Esophagus squamous epithelium (tissue), 5 donors: Measurements from ENCODE around the gene PANK1. TPM values are rescaled to one million over a fixed set of nuclear protein-coding genes. Genes with fewer than 3 reads are reported as not detected.
"Not testable (repeated sequence)": the region's sequence is repeated elsewhere in the genome, so short reads cannot be mapped to it uniquely, and the experiment has no call there.

Experiments
- DNase-seq: peaks from one replicate; lab custom pipeline; 2025; lab: John Stamatoyannopoulos, UW
- H3K27ac ChIP-seq, 4 donors: fragments of 200-600 bp; sonication (generic); one replicate each; pipeline ENCODE4 v1.5.1; 2016 to 2019; ENCODE audit warnings: mild to moderate bottlenecking in 1 of 4
- H3K27me3 ChIP-seq, 4 donors: fragments of 200-600 bp; sonication (generic); 1 replicate in 3 of 4; 2 replicates in 1 of 4; pipeline versions ENCODE4 v1.5.1 to v1.6.0; 2017 to 2021; ENCODE audit warnings: antibody characterized with exemption in 1 of 4
- H3K36me3 ChIP-seq, 3 donors: fragments of 200-600 bp; sonication (generic); one replicate each; pipeline ENCODE4 v1.5.1; 2016 to 2019
- H3K4me1 ChIP-seq, 3 donors: fragments of 200-600 bp; sonication (generic); one replicate each; pipeline ENCODE4 v1.5.1; 2017 to 2019
- H3K4me3 ChIP-seq, 4 donors: fragments of 200-600 bp; sonication (generic); 1 replicate in 3 of 4; 2 replicates in 1 of 4; pipeline ENCODE4 v1.5.1; 2016 to 2019; ENCODE audit warnings: mild to moderate bottlenecking in 2 of 4, moderate library complexity in 1 of 4
- H3K9me3 ChIP-seq, 3 donors: fragments of 200-600 bp; sonication (generic); one replicate each; pipeline ENCODE4 v1.5.1; 2016 to 2019
- CTCF ChIP-seq, 6 experiments: fragments of 450-650 bp in 4 of 6; fragments of 200-600 bp in 2 of 6; sonication (generic) in 2 of 6; IDR thresholded peaks; one replicate each; pipeline ENCODE4 v1.5.1; 2016 to 2019; ENCODE audit warnings: antibody characterized with exemption in 6 of 6, mild to moderate bottlenecking in 4 of 6, moderate library complexity in 4 of 6
- POLR2A ChIP-seq, 4 donors: fragments of 450-650 bp; IDR thresholded peaks; one replicate each; pipeline ENCODE4 v1.6.1; 2017; ENCODE audit warnings: antibody characterized with exemption in 4 of 4, mild to moderate bottlenecking in 4 of 4, moderate library complexity in 3 of 4
- WGBS, 2 donors: methylation state at CpG; one replicate each; pipeline ENCODE4 v1.1.5; 2018; 5-methylcytosine and 5-hydroxymethylcytosine counted together
- intact Hi-C: fragments of 100-400 bp; cut with DNase I; formaldehyde crosslinking; loops from one replicate; pipeline ENCODE4 v1.15.0; 2022
- total RNA-seq, 4 donors: library from RNA; depleted of rRNA; stranded (reverse); fragments of >200 nt; gene quantifications; one replicate each; pipeline ENCODE4 v1.1.0, GENCODE V29; 2016
- donor health status: DM: yes; HTN: yes; CAD: no.

PANK1 gene
- total RNA-seq, 4 donors from 2014 or later = 5.8 to 12.6 (median 7.9) TPM

DNA sequence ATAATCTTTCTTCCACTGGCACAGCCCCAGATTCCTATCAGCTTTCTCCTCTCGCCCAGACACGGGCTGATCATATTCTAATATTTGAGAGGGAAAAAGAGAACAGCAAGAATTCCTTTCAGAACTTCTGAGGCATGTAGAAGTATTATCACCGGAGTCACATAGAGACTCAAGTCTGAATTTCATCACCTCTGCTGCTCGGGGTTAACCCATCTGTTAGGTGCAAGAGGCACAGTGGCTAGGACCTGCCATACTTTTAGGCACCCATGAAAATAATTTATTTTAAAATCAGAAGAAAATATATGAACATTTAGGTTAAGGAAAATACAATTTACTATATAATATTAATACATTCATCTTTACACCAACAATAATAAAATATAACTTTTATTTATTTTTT lies 21.0 kb downstream of the PANK1 start:
- no peak for TF ChIP-seq CTCF (IDR thresholded peaks at IDR 0.05)
- TF ChIP-seq POLR2A (IDR thresholded peaks at IDR 0.05) = no peak
- no peak overlapping the region for H3K27ac ChIP-seq
- no peaks in the 10 kb centered on the region for H3K36me3 ChIP-seq
- no peak for DNase-seq
- intact Hi-C loops = no loop called here
- no peaks in the 10 kb centered on the region for H3K4me1 ChIP-seq
- 83 to 92% methylated on average over 4 of the region's 4 CpGs for WGBS, 2 donors
- H3K4me3 ChIP-seq = no peak overlapping the region
- H3K27me3 ChIP-seq = no peaks in the 10 kb centered on the region
- peaks cover 0 to 17% (median 9%) of the 10 kb centered on the region in 3 donors for H3K9me3 ChIP-seq

DNA sequence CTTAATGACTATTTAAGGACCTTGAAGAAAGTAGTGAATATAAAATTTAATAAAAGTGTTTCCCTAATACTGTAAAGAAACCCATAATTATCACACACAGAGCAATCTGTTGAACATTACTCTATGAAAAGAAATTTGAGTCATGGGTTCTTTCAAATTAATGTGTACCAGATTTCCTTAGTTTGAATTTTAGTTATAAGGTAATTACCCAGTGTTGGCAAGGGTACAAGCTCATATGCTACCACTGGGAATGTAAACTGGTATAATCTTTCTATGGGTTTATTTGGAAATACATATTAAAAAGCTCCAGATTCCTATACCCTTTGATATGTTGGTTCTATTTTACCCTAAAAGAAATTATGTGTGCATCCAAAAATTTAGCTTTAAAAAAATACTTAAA lies 22.9 kb downstream of the PANK1 start:
- peaks cover 0 to 17% (median 9%) of the 10 kb centered on the region in 3 donors for H3K9me3 ChIP-seq
- no peak for TF ChIP-seq CTCF (IDR thresholded peaks at IDR 0.05)
- TF ChIP-seq POLR2A (IDR thresholded peaks at IDR 0.05) = no peak
- intact Hi-C loops = no loop called here

GRCh38 chr10:89621438-89621837 lies 23.6 kb downstream of the PANK1 start:
- no peak for TF ChIP-seq POLR2A (IDR thresholded peaks at IDR 0.05)
- no peak for TF ChIP-seq CTCF (IDR thresholded peaks at IDR 0.05)
- peaks cover 0 to 17% (median 9%) of the 10 kb centered on the region in 3 donors for H3K9me3 ChIP-seq
- H3K4me1 ChIP-seq = peaks cover 0 to 7% (median 0%) of the 10 kb centered on the region in 3 donors
- H3K27me3 ChIP-seq = no peaks in the 10 kb centered on the region
- DNase-seq = no peak
- no peak overlapping the region for H3K4me3 ChIP-seq
- H3K27ac ChIP-seq = no peak overlapping the region
- intact Hi-C loops = no loop called here
- H3K36me3 ChIP-seq = no peaks in the 10 kb centered on the region
- 89 to 92% methylated on average over 3 of the region's 3 CpGs for WGBS, 2 donors

More for the DNA sequence above, 22.9 kb downstream of the PANK1 start:
- DNase-seq = no peak
- H3K27ac ChIP-seq = no peak overlapping the region
- H3K4me3 ChIP-seq = no peak overlapping the region
- no peaks in the 10 kb centered on the region for H3K36me3 ChIP-seq
- H3K4me1 ChIP-seq = peaks cover 0 to 7% (median 0%) of the 10 kb centered on the region in 3 donors
- H3K27me3 ChIP-seq = no peaks in the 10 kb centered on the region

DNA sequence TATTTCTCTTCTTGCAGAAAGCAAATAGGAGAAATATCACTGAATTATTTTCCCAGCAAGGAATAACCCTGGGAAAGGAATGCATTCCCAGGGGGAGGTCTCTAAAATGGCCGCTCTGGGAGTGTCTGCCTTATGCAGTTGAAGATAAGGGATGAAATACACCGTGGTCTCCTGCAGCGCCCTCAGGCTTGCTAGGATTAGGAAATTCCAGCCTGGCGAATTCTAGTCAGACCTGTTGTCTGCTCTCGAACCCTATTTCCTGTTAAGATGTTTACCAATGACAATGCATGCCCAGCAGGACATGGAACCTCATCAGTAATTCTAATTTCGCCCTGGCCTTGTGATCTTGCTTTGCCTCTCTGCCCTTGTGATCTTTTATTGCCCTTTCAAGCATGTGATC lies 24.7 kb downstream of the PANK1 start:
- H3K27ac ChIP-seq, H3K4me3 ChIP-seq, H3K27me3 ChIP-seq, H3K4me1 ChIP-seq, H3K36me3 ChIP-seq, intact Hi-C loops, DNase-seq: not testable (repeated sequence)
- H3K9me3 ChIP-seq = peaks cover 0 to 17% (median 9%) of the 10 kb centered on the region in 3 donors
- WGBS, 2 donors = 82 to 85% methylated on average over 6 of the region's 6 CpGs

GRCh38 chr10:89615824-89616223 lies 29.2 kb downstream of the PANK1 start:
- H3K4me3 ChIP-seq = no peak overlapping the region
- peaks cover 0 to 7% (median 0%) of the 10 kb centered on the region in 3 donors for H3K4me1 ChIP-seq
- H3K27ac ChIP-seq = no peak overlapping the region
- peaks cover 0 to 12% (median 0%) of the 10 kb centered on the region in 3 donors for H3K36me3 ChIP-seq
- 29 to 43% methylated on average over 1 of the region's 1 CpG for WGBS, 2 donors
- TF ChIP-seq POLR2A (IDR thresholded peaks at IDR 0.05) (no peak), CTCF (IDR thresholded peaks at IDR 0.05) (no peak)
- H3K27me3 ChIP-seq = no peaks in the 10 kb centered on the region
- DNase-seq = no peak
- intact Hi-C loops = no loop called here
- peaks cover 0 to 14% (median 9%) of the 10 kb centered on the region in 3 donors for H3K9me3 ChIP-seq

GRCh38 chr10:89615112-89615511 lies 29.9 kb downstream of the PANK1 start:
- intact Hi-C loops = no loop called here
- H3K36me3 ChIP-seq = peaks cover 0 to 18% (median 0%) of the 10 kb centered on the region in 3 donors
- DNase-seq = no peak
- H3K4me3 ChIP-seq = no peak overlapping the region
- no peaks in the 10 kb centered on the region for H3K27me3 ChIP-seq
- TF ChIP-seq POLR2A (IDR thresholded peaks at IDR 0.05) (no peak), CTCF (IDR thresholded peaks at IDR 0.05) (no peak)
- WGBS, 2 donors = 90 to 92% methylated on average over 3 of the region's 3 CpGs
- no peak overlapping the region for H3K27ac ChIP-seq
- peaks cover 0 to 7% (median 0%) of the 10 kb centered on the region in 3 donors for H3K4me1 ChIP-seq
- peaks cover 0 to 7% (median 2%) of the 10 kb centered on the region in 3 donors for H3K9me3 ChIP-seq
